Measurements from ENCODE around the gene PRR5L. TPM values are rescaled to one million over a fixed set of nuclear protein-coding genes. Genes with fewer than 3 reads are reported as not detected.

The PRR5L gene
- total and polyA plus RNA-seq, 9 donors = 5.9 to 56.3 (median 22.1) TPM

- no peak overlapping the region for H3K4me3 ChIP-seq
- TF ChIP-seq, protein P1, sequence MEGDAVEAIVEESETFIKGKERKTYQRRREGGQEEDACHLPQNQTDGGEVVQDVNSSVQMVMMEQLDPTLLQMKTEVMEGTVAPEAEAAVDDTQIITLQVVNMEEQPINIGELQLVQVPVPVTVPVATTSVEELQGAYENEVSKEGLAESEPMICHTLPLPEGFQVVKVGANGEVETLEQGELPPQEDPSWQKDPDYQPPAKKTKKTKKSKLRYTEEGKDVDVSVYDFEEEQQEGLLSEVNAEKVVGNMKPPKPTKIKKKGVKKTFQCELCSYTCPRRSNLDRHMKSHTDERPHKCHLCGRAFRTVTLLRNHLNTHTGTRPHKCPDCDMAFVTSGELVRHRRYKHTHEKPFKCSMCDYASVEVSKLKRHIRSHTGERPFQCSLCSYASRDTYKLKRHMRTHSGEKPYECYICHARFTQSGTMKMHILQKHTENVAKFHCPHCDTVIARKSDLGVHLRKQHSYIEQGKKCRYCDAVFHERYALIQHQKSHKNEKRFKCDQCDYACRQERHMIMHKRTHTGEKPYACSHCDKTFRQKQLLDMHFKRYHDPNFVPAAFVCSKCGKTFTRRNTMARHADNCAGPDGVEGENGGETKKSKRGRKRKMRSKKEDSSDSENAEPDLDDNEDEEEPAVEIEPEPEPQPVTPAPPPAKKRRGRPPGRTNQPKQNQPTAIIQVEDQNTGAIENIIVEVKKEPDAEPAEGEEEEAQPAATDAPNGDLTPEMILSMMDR (IDR thresholded peaks at IDR 0.05) = no peak
- no peak for TF ChIP-seq EP300 (IDR thresholded peaks at IDR 0.05)
- TF ChIP-seq POLR2A (IDR thresholded peaks at IDR 0.05) = no peak
- H3K27me3 ChIP-seq = no peaks in the 10 kb centered on the region
- H3K4me1 ChIP-seq (ENCODE audit: insufficient read depth) = no peaks in the 10 kb centered on the region
- intact Hi-C loops (cut with DNase I) = no loop called here
- H3K27ac ChIP-seq = no peak overlapping the region
- H3K9me3 ChIP-seq = no peaks in the 10 kb centered on the region
- no peaks in the 10 kb centered on the region for H3K36me3 ChIP-seq
- DNase-seq = no peak
- WGBS, 3 donors = 81 to 85% (median 81%) methylated on average over 7 of the region's 7 CpGs
Observed at GRCh38 chr11:36345535-36346141, 49.5 kb downstream of the PRR5L start.

DNA sequence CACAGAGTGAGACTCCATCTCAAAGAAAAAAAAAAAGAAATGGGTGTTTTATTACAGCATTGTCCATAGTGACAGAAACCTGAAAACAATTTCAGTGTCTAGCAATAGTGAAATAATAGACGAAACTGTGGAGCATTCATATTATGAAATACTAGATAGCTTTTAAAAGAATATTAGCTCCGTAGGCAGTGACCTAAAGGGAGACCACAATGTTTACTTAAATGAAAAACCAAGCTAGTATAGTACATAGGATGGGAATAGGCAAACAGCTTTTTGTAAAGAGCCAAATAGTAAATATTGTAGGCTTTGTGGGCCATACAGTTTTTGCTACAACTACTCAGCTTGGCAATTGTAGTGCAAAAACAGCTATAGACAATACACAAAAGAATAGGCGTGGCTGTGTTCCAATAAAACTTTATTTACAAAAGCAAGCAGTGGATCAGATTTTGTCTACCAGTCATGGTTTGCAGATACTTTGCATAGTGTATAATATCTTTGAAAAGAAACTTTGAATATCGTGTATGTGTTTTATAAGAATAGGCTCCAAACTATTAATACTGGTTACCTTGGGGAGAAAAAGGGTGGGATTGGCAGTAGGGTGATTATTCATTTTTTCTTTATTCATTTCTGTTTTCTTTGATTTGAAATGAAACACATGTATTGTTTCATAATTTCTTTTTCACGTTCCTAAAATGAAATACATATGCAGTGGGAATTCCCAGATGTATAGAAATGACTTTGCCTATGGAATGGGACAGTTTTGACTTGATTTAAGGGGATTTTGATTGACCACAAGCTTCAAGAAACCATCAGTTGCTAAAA lies 50.7 kb downstream of the PRR5L start:
- DNase-seq = no peak
- intact Hi-C loops (cut with DNase I) = no loop called here
- WGBS, 3 donors = 89% methylated on average over 5 of the region's 5 CpGs
- Histone ChIP-seq H3K27ac (no peak overlapping the region), H3K4me1 (ENCODE audit: insufficient read depth) (no peaks in the 10 kb centered on the region), H3K9me3 (no peaks in the 10 kb centered on the region), H3K4me3 (no peak overlapping the region), H3K36me3 (no peaks in the 10 kb centered on the region), H3K27me3 (no peaks in the 10 kb centered on the region)
- TF ChIP-seq POLR2A (IDR thresholded peaks at IDR 0.05) (no peak), EP300 (IDR thresholded peaks at IDR 0.05) (no peak)
- TF ChIP-seq, protein P1 (IDR thresholded peaks at IDR 0.05) = no peak

GRCh38 chr11:36347384-36347906 lies 51.4 kb downstream of the PRR5L start:
- intact Hi-C loops (cut with DNase I) = no loop called here
- Histone ChIP-seq H3K4me1 (ENCODE audit: insufficient read depth) (no peaks in the 10 kb centered on the region), H3K27me3 (no peaks in the 10 kb centered on the region), H3K4me3 (no peak overlapping the region), H3K9me3 (no peaks in the 10 kb centered on the region), H3K27ac (no peak overlapping the region), H3K36me3 (no peaks in the 10 kb centered on the region)
- DNase-seq = no peak
- 96 to 100% (median 98%) methylated on average over 1 of the region's 1 CpG for WGBS, 3 donors
- TF ChIP-seq EP300 (IDR thresholded peaks at IDR 0.05) (no peak), POLR2A (IDR thresholded peaks at IDR 0.05) (no peak)
- TF ChIP-seq, protein P1 (IDR thresholded peaks at IDR 0.05) = no peak

DNA sequence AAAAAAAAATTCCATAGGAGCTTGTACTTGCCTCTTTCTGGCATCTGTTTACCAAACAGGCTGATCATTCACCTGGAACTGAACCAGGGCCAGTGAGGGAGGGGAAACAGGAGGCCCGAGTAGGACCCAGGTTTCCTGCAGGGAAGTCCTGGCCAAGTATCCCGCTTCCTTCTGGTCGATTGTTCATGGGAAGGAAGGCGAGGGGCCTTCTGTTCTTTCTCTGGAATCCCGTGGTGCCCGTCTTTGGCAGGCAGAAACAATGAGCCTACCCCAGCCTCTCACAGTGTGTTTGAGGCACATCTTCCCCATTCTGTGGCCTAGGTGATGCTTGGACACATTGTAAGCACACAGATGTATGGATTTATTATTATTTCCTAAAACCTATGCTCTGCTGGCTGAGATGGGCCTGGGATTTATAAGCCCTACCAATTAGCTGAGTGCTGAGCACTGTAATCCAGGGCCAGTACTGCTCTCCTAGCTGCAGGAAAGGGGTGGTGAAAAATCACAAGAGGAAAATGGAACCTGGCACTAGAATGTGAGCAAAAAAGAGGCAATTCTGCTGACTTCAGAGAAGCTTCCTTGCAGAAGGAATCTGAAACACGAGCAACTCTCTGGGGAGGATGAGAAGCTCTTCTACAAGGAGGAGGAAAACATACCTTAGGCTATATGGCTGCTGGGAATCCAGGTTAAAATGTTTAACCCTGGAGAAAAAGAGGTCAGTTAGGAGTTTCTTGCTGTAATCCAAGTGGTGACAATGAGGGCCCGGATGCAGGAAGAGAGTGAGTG lies 53.5 kb downstream of the PRR5L start:
- H3K36me3 ChIP-seq = no peaks in the 10 kb centered on the region
- no peak overlapping the region for H3K4me3 ChIP-seq
- intact Hi-C loops (cut with DNase I) = no loop called here
- H3K27me3 ChIP-seq = no peaks in the 10 kb centered on the region
- H3K9me3 ChIP-seq = no peaks in the 10 kb centered on the region
- no peak overlapping the region for H3K27ac ChIP-seq
- no peak for DNase-seq
- no peaks in the 10 kb centered on the region for H3K4me1 ChIP-seq (ENCODE audit: insufficient read depth)
- WGBS, 3 donors = 71 to 77% (median 72%) methylated on average over 8 of the region's 8 CpGs
- TF ChIP-seq, protein P1 (IDR thresholded peaks at IDR 0.05) = no peak
- no peak for TF ChIP-seq POLR2A (IDR thresholded peaks at IDR 0.05)
- TF ChIP-seq EP300 (IDR thresholded peaks at IDR 0.05) = no peak

All from ovary (tissue), 9 donors.